H4 (cell line): ENCODE results near the gene FICD. TPM values are rescaled to one million over a fixed set of nuclear protein-coding genes. Genes with fewer than 3 reads are reported as not detected.
A peak's percentile ranks its signal among the peaks of the same experiment; 100 is the strongest.
"Not testable (repeated sequence)": the region's sequence is repeated elsewhere in the genome, so short reads cannot be mapped to it uniquely, and the experiment has no call there.

Experiments
- DNase-seq: peaks from one replicate; pipeline ENCODE4 v3.0.0-alpha.2; 2015; ENCODE audit warnings: low spot score
- total RNA-seq: library from RNA; depleted of rRNA; stranded (reverse); fragments of >200 nt; shearing (Covaris generic); gene quantifications from 2 replicates; pipeline ENCODE4 v1.2.3, GENCODE V29; 2014; rRNA removed

The FICD gene
- total RNA-seq = 3.5 and 5.3 TPM in 2 replicates

DNA sequence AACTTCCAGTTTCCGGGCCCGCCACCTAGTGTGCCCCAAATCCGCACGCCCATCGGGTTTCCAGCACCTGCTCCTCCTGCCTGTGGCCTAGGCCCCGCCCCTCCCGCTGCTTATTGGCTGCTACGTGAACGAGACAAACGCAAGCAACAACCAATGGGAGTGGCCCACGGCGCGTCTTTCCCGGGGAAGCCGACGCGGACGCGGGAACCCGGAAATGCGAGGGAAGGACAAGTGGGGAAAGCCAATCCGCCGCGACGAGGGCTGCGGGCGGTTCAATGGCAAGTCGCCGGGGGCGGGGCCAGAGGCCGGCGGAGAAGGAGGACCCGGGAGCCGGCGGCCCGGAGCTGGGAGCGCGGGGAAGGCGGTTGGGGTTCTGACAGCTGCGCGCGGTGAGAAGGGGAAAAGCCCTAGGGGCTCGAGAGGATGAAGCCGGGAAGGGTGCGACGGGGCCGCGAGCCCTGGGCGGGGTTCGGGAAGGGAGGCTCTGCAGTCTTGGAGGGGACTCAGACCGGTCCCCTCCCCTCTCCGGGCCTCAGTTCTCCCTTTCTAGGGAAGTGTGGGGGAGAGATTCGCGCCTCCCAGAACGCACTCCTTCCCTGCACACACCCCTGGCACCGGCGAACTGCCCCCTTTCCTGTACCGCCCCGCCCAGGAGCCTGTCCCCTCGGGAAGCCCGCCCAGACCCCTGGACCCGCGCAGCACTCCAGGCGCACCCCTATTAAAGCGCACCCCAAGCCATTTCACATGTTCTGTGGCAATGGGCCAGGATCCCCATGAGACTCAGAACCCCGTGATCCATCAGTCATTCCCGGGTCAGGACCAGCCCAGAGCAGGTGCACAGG lies at the start of gene FICD:
TSS of gene FICD (plus strand) at position 305 of the 842 bp plus-strand sequence. CDS start 1,696 bp downstream, outside the sequence.
- DNase-seq = peak; percentile 98

- no peak for DNase-seq
Observed at GRCh38 chr12:108465417-108465816, 49.7 kb upstream of the FICD start.

- DNase-seq = no peak
Observed at GRCh38 chr12:108468196-108468968, 46.7 kb upstream of the FICD start.

DNA sequence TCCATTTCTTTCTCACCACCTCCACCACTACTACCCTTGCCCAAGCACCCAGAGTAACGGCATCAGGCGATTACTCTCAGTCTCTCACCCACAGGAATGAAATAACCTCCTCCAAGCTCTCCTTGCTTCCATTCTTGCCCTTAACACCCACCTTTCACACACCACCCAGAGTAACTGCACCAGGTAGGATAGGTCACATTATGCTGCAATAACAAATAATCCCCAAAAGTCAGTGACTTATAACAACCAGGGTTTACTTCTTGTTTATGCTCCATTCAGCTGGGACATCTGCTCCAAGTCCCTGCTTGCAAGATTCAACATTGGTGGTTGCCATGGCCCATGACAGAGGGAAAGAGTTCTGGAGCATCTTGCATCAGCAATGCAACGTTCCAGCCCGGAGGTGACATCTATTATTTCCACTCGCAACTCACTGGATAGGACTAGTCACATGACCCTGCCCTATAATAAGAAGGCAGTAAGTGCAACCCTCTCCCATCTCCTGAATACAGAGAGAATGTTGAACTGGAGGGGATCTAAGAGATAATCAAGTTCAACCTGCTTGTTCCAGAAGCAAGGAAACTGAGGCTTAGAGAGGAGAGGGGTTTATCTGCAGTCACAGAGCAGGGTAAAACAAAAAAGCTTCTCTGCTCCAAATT lies 41.5 kb upstream of the FICD start:
- DNase-seq = no peak

- no peak for DNase-seq
Observed at GRCh38 chr12:108475396-108475795, 39.7 kb upstream of the FICD start.

GRCh38 chr12:108477055-108477880 lies 37.8 kb upstream of the FICD start:
- DNase-seq = no peak

DNA sequence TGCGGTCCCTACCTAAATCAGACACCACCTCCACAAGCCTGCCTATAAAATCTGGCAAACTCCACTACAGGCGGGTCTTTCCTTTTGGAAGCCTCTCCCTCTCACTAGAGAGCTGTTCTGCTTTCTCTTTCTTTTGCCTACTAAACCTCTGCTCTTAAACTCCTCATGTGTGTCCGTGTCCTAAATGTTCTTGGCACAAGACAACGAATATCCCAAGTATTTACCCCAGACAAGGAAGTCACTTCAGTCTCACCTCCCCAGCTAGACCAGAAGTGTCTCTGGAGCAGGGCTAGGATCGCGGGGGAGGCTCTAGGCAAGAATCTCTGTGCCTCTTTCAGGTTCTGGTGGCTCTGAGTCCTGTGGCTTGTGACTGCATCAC lies 37.2 kb upstream of the FICD start:
- DNase-seq = no peak

- DNase-seq = peak; percentile 46
Observed at GRCh38 chr12:108478611-108479206, 36.4 kb upstream of the FICD start.

DNA sequence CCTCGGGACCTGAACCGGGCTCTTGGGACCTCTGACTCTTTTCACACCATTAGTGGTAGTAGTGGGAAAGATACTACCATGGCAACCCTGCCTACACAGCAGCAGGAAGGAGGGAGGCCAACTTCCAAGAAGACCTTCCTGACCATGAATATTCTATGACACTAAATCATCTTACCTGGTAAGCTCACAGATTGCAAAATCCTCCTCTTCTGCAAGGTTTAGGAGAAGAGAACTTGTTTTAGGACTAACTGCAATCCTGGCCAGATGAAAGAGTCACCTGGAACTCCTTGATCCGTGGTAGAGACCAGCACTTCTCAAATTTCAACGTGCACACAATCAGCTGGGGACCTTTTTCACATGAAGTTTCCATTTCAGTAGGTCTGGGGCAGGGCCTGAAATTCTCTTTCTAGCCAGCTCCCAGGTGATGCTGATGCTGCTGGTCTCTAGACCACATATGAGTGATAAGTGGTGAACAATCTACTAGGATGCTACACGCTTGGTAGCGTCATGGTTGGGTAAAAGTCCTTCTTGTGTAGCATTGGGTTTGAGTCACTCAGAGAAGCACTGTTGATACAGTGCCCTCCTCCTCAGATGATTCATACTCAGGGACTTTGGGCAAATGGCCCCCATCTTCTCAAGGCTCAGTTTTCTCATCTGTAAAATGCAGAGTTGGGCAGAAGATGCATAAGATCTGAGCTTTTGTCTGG lies 35.6 kb upstream of the FICD start:
- DNase-seq = no peak

DNA sequence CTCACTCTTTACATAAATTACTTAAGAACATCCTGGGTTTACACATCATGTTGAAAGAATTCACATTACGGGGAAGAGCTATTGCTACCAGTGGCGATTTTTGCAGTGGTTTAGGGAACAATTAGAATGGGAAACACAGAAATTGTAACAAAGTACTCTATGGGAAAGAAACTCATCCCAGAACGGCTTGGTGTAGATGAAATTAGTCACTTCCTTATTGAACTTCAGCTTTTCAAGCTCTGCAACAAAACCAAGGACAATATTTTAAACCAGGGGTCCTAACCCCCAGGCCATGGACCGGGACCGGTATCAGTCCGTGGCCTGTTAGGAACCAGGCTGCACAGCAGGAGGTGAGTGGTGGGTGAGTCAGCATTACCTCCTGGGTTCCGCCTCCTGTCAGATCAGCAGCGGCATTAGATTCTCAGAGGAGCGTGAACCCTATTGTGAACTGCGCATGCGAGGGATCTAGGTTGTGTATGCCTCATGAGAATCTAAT lies 32.3 kb upstream of the FICD start:
- peak; percentile 77 for DNase-seq

GRCh38 chr12:108483213-108484059 lies 31.6 kb upstream of the FICD start:
- no peak for DNase-seq

DNA sequence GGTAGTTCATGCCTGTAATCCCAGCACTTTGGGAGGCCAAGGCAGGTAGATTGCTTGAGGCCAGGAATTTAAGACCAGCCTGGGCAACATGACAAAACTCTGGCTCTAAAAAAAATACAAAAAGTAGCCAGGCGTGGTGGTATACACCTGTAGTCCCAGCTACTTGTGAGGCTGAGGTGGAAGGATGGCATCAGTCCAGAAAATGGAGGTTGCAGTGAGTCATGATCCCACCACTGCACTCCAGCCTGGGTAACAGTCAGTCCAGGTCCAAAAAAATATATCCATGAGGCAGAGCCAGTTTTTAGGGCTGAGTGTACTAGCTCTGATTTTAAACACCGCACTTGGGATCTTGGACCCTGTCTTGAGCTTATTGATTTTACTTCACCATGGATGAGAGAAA lies 30.6 kb upstream of the FICD start:
- DNase-seq = no peak

- DNase-seq = no peak
Observed at GRCh38 chr12:108484845-108485244, 30.2 kb upstream of the FICD start.

GRCh38 chr12:108485371-108485770 lies 29.7 kb upstream of the FICD start:
- not testable (repeated sequence) for DNase-seq

DNA sequence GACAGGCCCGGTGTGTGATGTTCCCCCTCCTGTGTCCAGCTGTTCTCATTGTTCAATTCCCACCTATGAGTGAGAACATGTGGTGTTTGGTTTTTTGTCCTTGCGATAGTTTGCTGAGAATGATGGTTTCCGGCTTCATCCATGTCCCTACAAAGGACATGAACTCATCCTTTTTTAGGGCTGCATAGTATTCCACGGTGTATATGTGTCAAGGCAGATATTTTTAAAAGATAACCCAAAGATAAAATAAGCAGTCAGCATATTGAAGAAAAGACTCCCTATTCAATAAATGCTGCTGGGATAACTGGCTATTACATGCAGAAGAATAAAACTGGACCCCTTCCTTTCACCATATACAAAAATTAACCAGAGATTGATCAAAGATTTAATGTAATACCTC lies 28.0 kb upstream of the FICD start:
- DNase-seq = not testable (repeated sequence)

DNA sequence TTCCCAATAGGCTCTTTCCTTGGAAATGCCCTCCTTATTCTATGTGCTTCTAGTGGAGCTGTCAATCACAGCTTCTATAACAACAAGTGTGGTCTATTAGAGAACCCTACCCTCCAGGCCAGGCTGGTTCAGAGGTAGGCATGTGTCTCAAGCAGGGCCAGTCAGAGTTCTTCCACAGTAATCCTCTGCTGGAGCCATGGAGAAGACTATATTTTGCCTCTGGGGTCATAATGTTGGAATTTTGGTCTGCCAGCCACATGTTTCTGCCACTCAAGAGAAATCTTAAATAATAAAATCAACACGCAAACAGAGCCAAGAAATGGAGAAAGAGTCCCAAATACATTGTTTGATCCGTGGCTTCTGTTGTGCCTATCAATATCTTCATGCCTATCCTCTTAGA lies 23.8 kb upstream of the FICD start:
- DNase-seq = no peak

GRCh38 chr12:108495054-108495453 lies 20.0 kb upstream of the FICD start:
- DNase-seq = peak; percentile 36

DNA sequence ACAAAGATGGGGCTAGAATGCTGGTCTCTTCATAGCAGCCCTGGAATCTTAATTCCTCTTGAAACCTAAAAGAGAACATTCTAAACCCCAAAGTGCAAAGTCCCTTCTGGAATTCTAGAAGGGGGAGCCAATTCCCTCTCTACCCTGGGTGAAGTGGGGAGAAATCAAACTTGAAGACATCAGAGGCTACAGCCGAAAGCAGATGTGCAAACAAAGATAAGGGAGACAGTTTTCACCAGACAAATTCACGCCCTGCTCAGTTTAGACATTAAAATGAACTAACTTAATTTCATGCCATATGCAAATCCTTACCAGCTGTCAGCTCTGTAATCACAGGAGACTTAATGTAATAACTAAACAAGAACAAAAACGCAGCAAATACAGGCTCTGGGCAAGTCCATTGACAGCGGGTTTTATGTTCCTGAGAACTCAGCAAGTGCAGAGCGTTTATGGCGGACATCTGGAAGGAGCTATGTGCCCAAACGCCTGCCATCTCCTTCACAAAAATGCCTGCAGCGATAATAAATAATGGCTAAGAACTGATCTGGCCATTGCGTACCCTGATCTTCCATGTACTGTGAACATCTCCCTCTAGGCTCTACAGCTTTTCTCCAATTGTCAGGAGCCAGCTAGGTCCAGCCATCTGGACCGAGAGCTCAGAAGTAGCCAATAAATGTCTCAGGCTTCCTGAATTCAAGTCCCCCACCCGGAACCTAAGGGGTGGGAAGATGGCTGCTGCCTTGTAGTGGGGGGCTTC lies 19.1 kb upstream of the FICD start:
- no peak for DNase-seq

DNA sequence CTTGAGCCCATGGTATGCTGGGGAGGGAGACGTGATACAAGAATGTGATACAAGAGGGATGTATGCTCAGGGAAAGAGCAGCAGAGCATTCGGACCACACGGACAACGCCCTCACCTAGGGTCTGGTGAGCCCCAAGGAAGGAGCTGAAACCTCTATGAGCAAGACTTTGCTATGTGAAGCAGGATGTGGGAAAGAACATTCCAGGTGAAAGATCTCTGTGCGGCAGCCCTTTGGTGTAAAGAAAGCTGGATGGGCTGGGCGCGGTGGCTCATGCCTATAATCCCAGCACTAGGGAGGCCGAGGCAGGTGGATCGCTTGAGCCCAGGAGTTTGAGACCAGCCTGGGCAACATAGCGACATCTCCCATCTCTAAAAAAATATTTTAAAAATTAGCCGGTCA lies 16.9 kb upstream of the FICD start:
- no peak for DNase-seq
